Neural progenitor cell (in vitro differentiated cells): Measurements from ENCODE around the gene SLC11A2.

Experiments
- CTCF ChIP-seq: fragments of 200-600 bp; sonication (generic); IDR thresholded peaks from 2 replicates; pipeline ENCODE4 v1.5.1; 2017; ENCODE audit warnings: antibody characterized with exemption, mild to moderate bottlenecking
- EZH2 ChIP-seq: fragments of 200-600 bp; sonication (generic); IDR thresholded peaks from 2 replicates; pipeline ENCODE4 v1.6.1; 2017; ENCODE audit warnings: antibody characterized with exemption, mild to moderate bottlenecking, moderate library complexity
- EZH2phosphoT487 ChIP-seq: fragments of 200-600 bp; sonication (generic); IDR thresholded peaks from 2 replicates; pipeline ENCODE4 v1.6.1; 2017; ENCODE audit warnings: antibody characterized with exemption

- TF ChIP-seq CTCF (no peak), EZH2phosphoT487 (no peak), EZH2 (no peak)
These were observed 22.6 kb upstream of the SLC11A2 start for GRCh38 chr12:51048661-51049251.
